BE2C (cell line): Measurements from ENCODE around the gene MYH6. TPM values are rescaled to one million over a fixed set of nuclear protein-coding genes. Genes with fewer than 3 reads are reported as not detected.
"Not testable (repeated sequence)": the region's sequence is repeated elsewhere in the genome, so short reads cannot be mapped to it uniquely, and the experiment has no call there.

ENCODE experiments used
- DNase-seq: peaks from one replicate; pipeline ENCODE4 v3.0.0-alpha.2; 2020
- H3K27me3 ChIP-seq: fragments of 250-450 bp; sonication (Bioruptor Pico); 2 replicates; pipeline ENCODE4 v1.5.1; 2020; ENCODE audit warnings: mild to moderate bottlenecking
- H3K36me3 ChIP-seq: fragments of 250-450 bp; sonication (Bioruptor Pico); 2 replicates; pipeline ENCODE4 v1.5.1; 2020; ENCODE audit warnings: mild to moderate bottlenecking
- H3K4me1 ChIP-seq: fragments of 250-450 bp; sonication (Bioruptor Pico); 2 replicates; pipeline ENCODE4 v1.5.1; 2020
- H3K4me3 ChIP-seq: 2 replicates; pipeline ENCODE4 v1.5.1; 2011; ENCODE audit warnings: low read depth, low read length
- H3K9me3 ChIP-seq: fragments of 250-450 bp; sonication (Bioruptor Pico); 2 replicates; pipeline ENCODE4 v1.5.1; 2020
- CTCF ChIP-seq: IDR thresholded peaks from 2 replicates; pipeline ENCODE4 v1.5.1; 2012; ENCODE audit warnings: mild to moderate bottlenecking, low read depth, low read length
- polyA plus RNA-seq: library from polyadenylated mRNA; unstranded; fragments of >200 nt; gene quantifications from one replicate; pipeline ENCODE4 v1.2.1, GENCODE V29; 2012; ENCODE audit warnings: low read depth, missing spikeins; ENCODE audit not compliant: insufficient read length, insufficient read depth

Gene MYH6
- polyA plus RNA-seq: not detected

- no peak for DNase-seq
- Histone ChIP-seq H3K4me3 (no peak within 1 kb of the TSS), H3K27me3 (peaks cover 35% of the 10 kb centered on the region), H3K9me3 (no peaks in the 10 kb centered on the region), H3K36me3 (no peaks in the 10 kb centered on the region), H3K4me1 (no peaks in the 10 kb centered on the region)
- TF ChIP-seq CTCF: no peak
These were observed at the start of gene MYH6 for GRCh38 chr14:23407516-23408306. Gene MYH6 (minus strand): TSS chr14:23408273. CDS start chr14:23407223, 1,050 bp downstream.

GRCh38 chr14:23456883-23457586 lies 49.0 kb upstream of the MYH6 start:
- not testable (repeated sequence) for H3K27me3 ChIP-seq, H3K36me3 ChIP-seq, DNase-seq, H3K9me3 ChIP-seq, H3K4me1 ChIP-seq, H3K4me3 ChIP-seq
- peak; percentile 43 for TF ChIP-seq CTCF

GRCh38 chr14:23454445-23454856 lies 46.4 kb upstream of the MYH6 start:
- no peaks in the 10 kb centered on the region for H3K4me1 ChIP-seq
- no peak overlapping the region for H3K4me3 ChIP-seq
- TF ChIP-seq CTCF: no peak
- no peaks in the 10 kb centered on the region for H3K36me3 ChIP-seq
- no peaks in the 10 kb centered on the region for H3K9me3 ChIP-seq
- DNase-seq: no peak
- H3K27me3 ChIP-seq: peaks cover 2% of the 10 kb centered on the region; the same call in 1 of the 2 replicates

GRCh38 chr14:23452237-23452636 lies 44.2 kb upstream of the MYH6 start:
- H3K27me3 ChIP-seq: no peaks in the 10 kb centered on the region; the same call in 1 of the 2 replicates
- DNase-seq: no peak
- no peaks in the 10 kb centered on the region for H3K36me3 ChIP-seq
- no peaks in the 10 kb centered on the region for H3K4me1 ChIP-seq
- H3K4me3 ChIP-seq: no peak overlapping the region
- no peak for TF ChIP-seq CTCF
- H3K9me3 ChIP-seq: no peaks in the 10 kb centered on the region

- no peaks in the 10 kb centered on the region; the same call in 1 of the 2 replicates for H3K27me3 ChIP-seq
- no peak for TF ChIP-seq CTCF
- H3K36me3 ChIP-seq: no peaks in the 10 kb centered on the region
- no peak overlapping the region for H3K4me3 ChIP-seq
- no peaks in the 10 kb centered on the region for H3K9me3 ChIP-seq
- DNase-seq: no peak
- H3K4me1 ChIP-seq: no peaks in the 10 kb centered on the region
These were observed 42.3 kb upstream of the MYH6 start for GRCh38 chr14:23450379-23450778.

- Histone ChIP-seq H3K9me3 (no peaks in the 10 kb centered on the region), H3K4me1 (no peaks in the 10 kb centered on the region), H3K27me3 (no peaks in the 10 kb centered on the region; the same call in 1 of the 2 replicates), H3K36me3 (no peaks in the 10 kb centered on the region), H3K4me3 (no peak overlapping the region)
- no peak for DNase-seq
- no peak for TF ChIP-seq CTCF
These were observed 41.2 kb upstream of the MYH6 start for GRCh38 chr14:23449314-23449713.
